AG10803 (cell line): ENCODE measurements around the gene RBM18.

Source experiments
- DNase-seq: peaks from one replicate; pipeline ENCODE4 v3.0.0; 2010; ENCODE audit warnings: low read depth
- H3K4me3 ChIP-seq: 2 replicates; pipeline ENCODE4 v1.5.1; 2011; ENCODE audit warnings: mild to moderate bottlenecking, low read length, control low read depth
- TF ChIP-seq, protein P1 (sequence below): conservative IDR thresholded peaks from 2 replicates; pipeline ENCODE4 v1.5.1; 2011; ENCODE audit warnings: mild to moderate bottlenecking, low read length, control low read depth, inconsistent platforms

Gene RBM18

DNA sequence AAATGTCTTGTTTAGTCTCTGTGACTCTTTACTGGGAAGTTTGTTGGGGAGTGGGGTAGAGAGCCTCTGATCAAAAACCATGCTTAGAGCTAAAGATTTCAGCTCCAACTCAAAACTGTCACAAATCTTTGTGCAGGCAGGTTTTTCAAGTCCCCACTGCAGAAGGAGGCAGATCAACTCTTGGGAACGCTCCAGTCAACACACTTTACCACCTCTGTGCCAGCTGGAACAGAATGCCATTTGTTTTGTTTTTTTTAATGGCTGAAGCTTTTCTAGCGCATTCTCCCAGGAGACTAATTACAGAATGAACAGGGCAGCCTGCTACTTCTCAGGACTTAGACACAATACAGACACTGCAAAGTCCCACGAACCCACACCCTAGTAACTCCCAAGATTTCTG lies 18.0 kb downstream of the RBM18 start:
- TF ChIP-seq, protein P1, sequence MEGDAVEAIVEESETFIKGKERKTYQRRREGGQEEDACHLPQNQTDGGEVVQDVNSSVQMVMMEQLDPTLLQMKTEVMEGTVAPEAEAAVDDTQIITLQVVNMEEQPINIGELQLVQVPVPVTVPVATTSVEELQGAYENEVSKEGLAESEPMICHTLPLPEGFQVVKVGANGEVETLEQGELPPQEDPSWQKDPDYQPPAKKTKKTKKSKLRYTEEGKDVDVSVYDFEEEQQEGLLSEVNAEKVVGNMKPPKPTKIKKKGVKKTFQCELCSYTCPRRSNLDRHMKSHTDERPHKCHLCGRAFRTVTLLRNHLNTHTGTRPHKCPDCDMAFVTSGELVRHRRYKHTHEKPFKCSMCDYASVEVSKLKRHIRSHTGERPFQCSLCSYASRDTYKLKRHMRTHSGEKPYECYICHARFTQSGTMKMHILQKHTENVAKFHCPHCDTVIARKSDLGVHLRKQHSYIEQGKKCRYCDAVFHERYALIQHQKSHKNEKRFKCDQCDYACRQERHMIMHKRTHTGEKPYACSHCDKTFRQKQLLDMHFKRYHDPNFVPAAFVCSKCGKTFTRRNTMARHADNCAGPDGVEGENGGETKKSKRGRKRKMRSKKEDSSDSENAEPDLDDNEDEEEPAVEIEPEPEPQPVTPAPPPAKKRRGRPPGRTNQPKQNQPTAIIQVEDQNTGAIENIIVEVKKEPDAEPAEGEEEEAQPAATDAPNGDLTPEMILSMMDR = no peak
- no peak overlapping the region for H3K4me3 ChIP-seq
- DNase-seq = no peak

DNA sequence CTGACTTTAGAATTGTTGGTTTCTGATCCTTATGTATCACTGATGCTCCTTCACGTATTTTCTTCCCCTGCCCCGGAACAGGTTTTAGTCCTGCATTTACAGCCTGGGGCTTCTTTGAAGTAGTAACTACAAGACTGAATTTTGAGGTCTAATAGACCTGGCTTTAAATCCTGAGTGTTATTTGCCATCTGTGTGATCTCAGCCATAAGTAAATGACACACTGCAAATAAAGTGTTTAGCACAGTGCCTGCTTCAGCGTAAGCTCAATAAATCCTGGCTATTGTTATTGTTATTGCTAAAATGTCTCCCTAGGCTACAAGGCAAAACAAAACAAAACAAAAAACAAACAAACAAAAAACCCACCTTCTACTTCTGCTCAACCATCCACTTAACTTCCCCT lies 20.3 kb downstream of the RBM18 start:
- DNase-seq = no peak

DNA sequence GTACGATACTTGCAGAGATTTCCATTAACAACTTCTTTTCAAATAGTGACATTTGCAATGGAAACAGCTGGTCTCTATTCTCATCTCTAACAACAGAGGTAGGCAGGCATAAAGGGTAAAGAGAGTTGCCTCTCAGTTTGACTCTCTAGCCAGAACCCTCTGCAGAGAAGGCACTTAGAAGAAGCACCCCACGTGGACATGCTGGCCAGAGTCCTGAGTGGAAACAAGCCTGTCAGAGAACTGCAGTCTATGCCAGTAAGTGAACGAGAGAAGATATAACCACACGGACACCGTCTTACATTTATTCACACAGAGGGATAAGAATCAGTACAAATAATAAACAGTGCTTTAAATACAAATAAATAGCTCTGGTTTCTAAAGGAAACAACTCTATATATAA lies 24.9 kb downstream of the RBM18 start:
- DNase-seq = no peak
- TF ChIP-seq, protein P1 = no peak
- H3K4me3 ChIP-seq = no peak overlapping the region

More for the DNA sequence above, 20.3 kb downstream of the RBM18 start:
- H3K4me3 ChIP-seq = no peak overlapping the region
- TF ChIP-seq, protein P1 = no peak

DNA sequence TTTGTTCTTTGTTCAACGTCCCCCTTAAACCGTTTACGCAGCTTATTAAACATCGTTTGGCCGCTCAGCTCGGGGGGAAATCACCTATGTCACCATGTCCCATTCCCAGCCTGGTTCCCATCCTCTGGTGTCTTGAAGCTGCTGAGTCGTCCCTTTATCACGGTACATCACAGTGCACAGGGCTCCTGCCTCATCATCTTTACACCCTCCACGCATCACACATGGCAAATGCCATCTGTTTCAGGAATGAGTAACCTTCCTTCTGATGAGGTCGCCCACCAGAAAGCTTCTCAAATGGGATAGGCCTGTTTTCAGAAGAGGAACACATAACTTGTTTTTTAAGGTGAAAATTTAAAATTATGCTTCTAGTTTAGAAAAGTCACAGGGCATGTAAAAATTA lies 28.0 kb downstream of the RBM18 start:
- DNase-seq = no peak

DNA sequence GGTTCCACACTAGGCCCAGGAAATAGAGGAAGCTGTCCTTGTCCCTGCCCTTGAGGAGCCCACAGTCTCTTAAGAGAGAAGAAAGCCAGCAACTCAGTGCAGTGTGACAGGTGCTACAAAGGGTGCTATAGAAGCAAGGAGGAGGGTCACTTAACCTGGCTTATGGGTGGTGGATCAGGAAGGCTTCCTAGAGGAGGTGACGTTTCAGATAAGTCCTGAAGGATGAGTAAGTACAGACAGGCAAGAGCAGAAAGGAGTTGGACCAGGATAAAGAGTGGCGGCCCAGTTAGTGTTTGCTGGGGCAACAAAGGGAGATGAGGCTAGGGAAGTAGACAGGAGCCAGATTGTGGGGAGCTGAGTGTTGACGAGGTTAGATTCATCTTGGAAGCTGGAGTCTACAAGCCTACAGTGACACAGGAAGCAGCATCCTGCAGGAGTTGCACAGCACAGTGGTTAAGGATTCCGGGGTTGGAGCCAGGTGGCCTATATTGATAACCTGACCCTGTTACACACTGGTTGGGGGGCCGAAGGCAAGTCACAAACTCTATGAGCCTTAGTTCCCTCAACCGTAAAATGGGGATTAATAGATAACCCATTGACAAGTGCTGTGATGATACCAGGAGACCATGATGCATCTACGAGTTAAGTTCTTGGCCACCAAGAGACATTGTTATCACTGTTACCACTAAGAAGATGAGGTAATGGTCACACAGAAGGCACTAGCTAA lies 30.5 kb downstream of the RBM18 start:
- DNase-seq = no peak
- TF ChIP-seq, protein P1 = no peak
- no peak overlapping the region for H3K4me3 ChIP-seq

More for the DNA sequence above, 28.0 kb downstream of the RBM18 start:
- TF ChIP-seq, protein P1 = no peak
- H3K4me3 ChIP-seq = no peak overlapping the region

DNA sequence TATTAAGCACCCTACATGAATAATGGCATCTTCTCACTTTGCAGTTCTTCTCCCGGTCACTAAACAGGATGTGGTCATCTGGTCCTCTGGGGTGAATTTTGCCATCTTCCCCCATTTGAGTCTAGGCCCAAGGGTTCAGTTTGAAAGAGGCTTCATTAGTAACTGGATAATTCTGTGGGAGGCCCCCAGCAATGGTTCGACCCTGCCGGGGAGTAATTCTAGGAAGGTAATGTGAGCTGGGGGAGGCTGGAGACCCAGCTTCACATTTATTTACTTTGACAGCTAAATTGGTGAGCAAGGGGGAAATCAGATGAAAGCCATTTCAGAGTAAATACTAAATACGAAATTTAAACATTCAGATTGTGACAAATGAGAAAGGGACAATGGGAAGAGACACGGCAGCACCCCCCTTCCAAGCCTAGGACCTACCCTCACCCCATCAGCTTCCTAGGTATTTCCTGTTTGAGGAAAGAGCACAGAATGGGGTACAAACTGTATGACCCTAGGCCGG lies 31.8 kb downstream of the RBM18 start:
- H3K4me3 ChIP-seq = no peak overlapping the region
- TF ChIP-seq, protein P1 = no peak
- DNase-seq = no peak

DNA sequence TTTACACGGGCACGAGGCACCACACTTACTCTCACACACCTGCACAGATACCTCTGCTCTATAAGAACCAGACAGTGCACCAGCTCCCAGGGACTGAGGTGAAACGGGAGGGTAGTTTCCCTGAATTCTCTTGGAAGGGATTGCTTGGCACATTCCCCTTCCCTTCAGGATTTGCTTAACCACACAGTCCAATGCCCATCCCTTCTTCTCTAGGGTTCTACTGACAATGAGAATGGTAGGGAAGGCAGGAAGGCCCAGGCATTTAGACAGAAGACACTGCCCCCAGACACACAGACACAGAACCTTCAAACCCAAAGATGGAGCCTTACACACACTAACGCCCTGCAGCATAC lies 35.2 kb downstream of the RBM18 start:
- TF ChIP-seq, protein P1 = no peak
- H3K4me3 ChIP-seq = no peak overlapping the region
- DNase-seq = no peak
